H1 (cell line): ENCODE measurements around the gene ZNF398. TPM values are rescaled to one million over a fixed set of nuclear protein-coding genes. Genes with fewer than 3 reads are reported as not detected.

ENCODE experiments used
- CTCF ChIA-PET: fragments of 300-600 bp; sonication (Branson Sonifier 250); formaldehyde crosslinking; loops from one replicate; lab custom pipeline; 2021; ENCODE audit not compliant: partially characterized antibody; lab: Charles Lee
- POLR2A ChIA-PET: fragments of 300-600 bp; sonication (Branson Sonifier 250); formaldehyde crosslinking; loops from one replicate; lab custom pipeline; 2021; ENCODE audit warnings: inconsistent platforms; ENCODE audit not compliant: partially characterized antibody; lab: Charles Lee
- DNase-seq, 2 experiments: peaks; one replicate each; pipeline versions ENCODE4 v3.0.0 to v3.0.0-alpha.2; 2010 to 2022; ENCODE audit warnings: low spot score in 2 of 2, low read depth in 1 of 2, mixed read lengths in 1 of 2
- FAIRE-seq: peaks from 2 replicates; lab custom pipeline; 2011; peaks lifted over from hg19 to GRCh38; lab: Jason Lieb, UNC
- H2AFZ ChIP-seq: 2 replicates; pipeline ENCODE4 v1.8.1; 2012; ENCODE audit warnings: low read length, inconsistent platforms
- H2AK5ac ChIP-seq: 2 replicates; pipeline ENCODE4 v1.6.1; 2013; ENCODE audit warnings: low read depth, low read length
- H2BK120ac ChIP-seq: replicated peaks from 2 replicates; pipeline ENCODE3; 2013; ENCODE audit warnings: low read depth, low read length, inconsistent platforms
- H2BK12ac ChIP-seq: 2 replicates; pipeline ENCODE4 v1.6.1; 2013; ENCODE audit warnings: low read depth, low read length
- H2BK15ac ChIP-seq: 2 replicates; pipeline ENCODE4 v1.6.1; 2013; ENCODE audit warnings: low read length
- H2BK20ac ChIP-seq: 2 replicates; pipeline ENCODE4 v1.6.1; 2013; ENCODE audit warnings: low read length
- H2BK5ac ChIP-seq: 2 replicates; pipeline ENCODE4 v1.6.1; 2013; ENCODE audit warnings: low read depth, low read length
- H3K14ac ChIP-seq: 2 replicates; pipeline ENCODE4 v1.6.1; 2013; ENCODE audit warnings: inconsistent platforms; ENCODE audit not compliant: insufficient read length
- H3K18ac ChIP-seq: 2 replicates; pipeline ENCODE4 v1.6.1; 2013; ENCODE audit warnings: low read length; ENCODE audit errors: extremely low read depth
- H3K23ac ChIP-seq: 2 replicates; pipeline ENCODE4 v1.6.1; 2013; ENCODE audit warnings: inconsistent platforms; ENCODE audit not compliant: insufficient read length
- H3K23me2 ChIP-seq: 2 replicates; pipeline ENCODE4 v1.6.1; 2013; ENCODE audit warnings: low read depth, low read length
- H3K27ac ChIP-seq: 2 replicates; pipeline ENCODE4 v1.6.1; 2011; ENCODE audit warnings: low read depth, low read length, inconsistent platforms
- H3K27me3 ChIP-seq, 4 experiments: replicated peaks in 1 of 4; 1 replicate in 1 of 4; 2 replicates in 3 of 4; pipeline versions ENCODE4 v1.6.1 to v1.8.1; 2011 to 2013; ENCODE audit warnings: low read length in 3 of 4, mild to moderate bottlenecking in 3 of 4, inconsistent platforms in 2 of 4, mixed read lengths in 2 of 4, moderate library complexity in 1 of 4; ENCODE audit not compliant: control insufficient read depth in 3 of 4, insufficient read depth in 3 of 4; ENCODE audit errors: extremely low read depth in 1 of 4
- H3K36me3 ChIP-seq, 4 experiments: 2 replicates each; pipeline versions ENCODE4 v1.6.1 to v1.8.1; 2011 to 2013; ENCODE audit warnings: mild to moderate bottlenecking in 4 of 4, low read length in 3 of 4, moderate library complexity in 2 of 4, control low read depth in 1 of 4, inconsistent platforms in 1 of 4; ENCODE audit not compliant: insufficient read depth in 4 of 4, control insufficient read depth in 2 of 4
- H3K4ac ChIP-seq: replicated peaks from 2 replicates; pipeline ENCODE3; 2013; ENCODE audit warnings: low read length, low read depth, mixed read lengths, inconsistent platforms; ENCODE audit not compliant: insufficient read length
- H3K4me1 ChIP-seq, 4 experiments: replicated peaks in 1 of 4; 1 replicate in 1 of 4; 2 replicates in 3 of 4; pipeline versions ENCODE4 v1.6.1 to v1.8.1; 2011 to 2013; ENCODE audit warnings: low read length in 3 of 4, inconsistent platforms in 2 of 4, mixed read lengths in 1 of 4; ENCODE audit not compliant: insufficient read depth in 4 of 4, control insufficient read depth in 3 of 4
- H3K4me2 ChIP-seq, 2 experiments: 2 replicates each; pipeline versions ENCODE4 v1.6.1 to v1.8.1; 2011 to 2013; ENCODE audit warnings: low read depth in 2 of 2, low read length in 2 of 2, control low read depth in 1 of 2, inconsistent platforms in 1 of 2, mild to moderate bottlenecking in 1 of 2; ENCODE audit not compliant: insufficient read depth in 1 of 2
- H3K4me3 ChIP-seq, 4 experiments: fragments of 200-600, 300-600 bp in 1 of 4; sonication (generic), shearing (Covaris generic), sonication (Bioruptor Twin) in 1 of 4; 2 replicates each; pipeline versions ENCODE4 v1.5.1 to v1.8.1; 2011 to 2016; ENCODE audit warnings: low read length in 4 of 4, low read depth in 3 of 4, control low read depth in 2 of 4, inconsistent platforms in 2 of 4, mild to moderate bottlenecking in 2 of 4, mixed read lengths in 1 of 4, moderate library complexity in 1 of 4; ENCODE audit not compliant: insufficient read depth in 2 of 4; ENCODE audit errors: extremely low read depth in 1 of 4
- H3K56ac ChIP-seq: replicated peaks from 2 replicates; pipeline ENCODE3; 2013; ENCODE audit warnings: low read depth, mild to moderate bottlenecking, mixed read lengths, low read length, inconsistent platforms; ENCODE audit not compliant: insufficient read length
- H3K79me1 ChIP-seq: 2 replicates; pipeline ENCODE4 v1.6.1; 2013; ENCODE audit warnings: low read depth, low read length, control low read depth
- H3K79me2 ChIP-seq, 2 experiments: 2 replicates each; pipeline versions ENCODE4 v1.6.1 to v1.8.1; 2012 to 2013; ENCODE audit warnings: low read length in 2 of 2, mild to moderate bottlenecking in 2 of 2, inconsistent platforms in 1 of 2; ENCODE audit not compliant: insufficient read depth in 2 of 2, control insufficient read depth in 1 of 2
- H3K9ac ChIP-seq, 4 experiments: replicated peaks in 1 of 4; 1 replicate in 1 of 4; 2 replicates in 3 of 4; pipeline versions ENCODE4 v1.6.1 to v1.8.1; 2011 to 2013; ENCODE audit warnings: low read depth in 3 of 4, low read length in 3 of 4, control low read depth in 2 of 4, mild to moderate bottlenecking in 2 of 4, moderate library complexity in 2 of 4, inconsistent platforms in 1 of 4; ENCODE audit errors: extremely low read depth in 1 of 4
- H3K9me3 ChIP-seq, 2 experiments: 2 replicates each; pipeline versions ENCODE4 v1.6.1 to v1.8.1; 2012 to 2013; ENCODE audit warnings: mild to moderate bottlenecking in 2 of 2, moderate library complexity in 2 of 2, control low read depth in 1 of 2, inconsistent platforms in 1 of 2, low read depth in 1 of 2, low read length in 1 of 2, mixed read lengths in 1 of 2; ENCODE audit not compliant: insufficient read depth in 2 of 2
- H4K20me1 ChIP-seq, 2 experiments: replicated peaks in 1 of 2; 2 replicates each; pipeline versions ENCODE3 to v1.8.1; 2011 to 2013; ENCODE audit warnings: inconsistent platforms in 2 of 2, low read length in 2 of 2, mild to moderate bottlenecking in 1 of 2; ENCODE audit not compliant: insufficient read depth in 2 of 2, control insufficient read depth in 1 of 2
- H4K5ac ChIP-seq: 2 replicates; pipeline ENCODE4 v1.6.1; 2013; ENCODE audit warnings: low read length, low read depth, mixed read lengths, inconsistent platforms; ENCODE audit not compliant: insufficient read length
- H4K8ac ChIP-seq: 2 replicates; pipeline ENCODE4 v1.8.0; 2013; ENCODE audit warnings: mild to moderate bottlenecking, moderate library complexity, low read length, inconsistent platforms; ENCODE audit not compliant: insufficient read depth; ENCODE audit errors: extremely low read depth
- H4K91ac ChIP-seq: replicated peaks from 2 replicates; pipeline ENCODE3; 2013; ENCODE audit warnings: low read length, mixed read lengths, inconsistent platforms; ENCODE audit not compliant: insufficient read length
- BACH1 ChIP-seq: IDR thresholded peaks from 2 replicates; pipeline ENCODE4 v1.6.1; 2012; ENCODE audit warnings: low read length, improper control_type of control experiment
- BCL11A ChIP-seq, 2 experiments: IDR thresholded peaks; one replicate each; pipeline ENCODE4 v1.6.1; 2011; ENCODE audit warnings: low read depth in 2 of 2, low read length in 2 of 2, mild to moderate bottlenecking in 2 of 2
- CTBP2 ChIP-seq: IDR thresholded peaks from 2 replicates; pipeline ENCODE4 v1.7.0; 2011; ENCODE audit warnings: borderline replicate concordance, mild to moderate bottlenecking, moderate library complexity, mixed read lengths, low read length; ENCODE audit not compliant: insufficient read depth, insufficient read length
- EP300 ChIP-seq, 2 experiments: IDR thresholded peaks; 1 replicate in 1 of 2; 2 replicates in 1 of 2; pipeline ENCODE4 v1.6.1; 2011 to 2012; ENCODE audit warnings: low read depth in 2 of 2, low read length in 2 of 2, mild to moderate bottlenecking in 2 of 2, borderline replicate concordance in 1 of 2, inconsistent platforms in 1 of 2, moderate library complexity in 1 of 2
- HDAC6 ChIP-seq: IDR thresholded peaks from one replicate; pipeline ENCODE4 v1.7.1; 2012; ENCODE audit warnings: low read depth, mild to moderate bottlenecking, inconsistent platforms, low read length, moderate library complexity
- POLR2AphosphoS5 ChIP-seq: IDR thresholded peaks from 2 replicates; pipeline ENCODE4 v1.6.1; 2011; ENCODE audit warnings: low read depth, low read length
- SP1 ChIP-seq: IDR thresholded peaks from 2 replicates; pipeline ENCODE4 v1.6.1; 2011; ENCODE audit warnings: low read depth, low read length
- TAF1 ChIP-seq: IDR thresholded peaks from 2 replicates; pipeline ENCODE4 v1.6.1; 2011; ENCODE audit warnings: mild to moderate bottlenecking, low read depth, low read length
- TBP ChIP-seq: IDR thresholded peaks from 2 replicates; pipeline ENCODE4 v1.6.1; 2011; ENCODE audit warnings: low read depth, low read length, improper control_type of control experiment
- TEAD4 ChIP-seq: IDR thresholded peaks from 2 replicates; pipeline ENCODE4 v1.6.1; 2012; ENCODE audit warnings: low read depth, low read length, inconsistent platforms, mixed read lengths
- ZNF274 ChIP-seq: IDR thresholded peaks from 2 replicates; pipeline ENCODE4 v1.7.0; 2012; ENCODE audit warnings: low read length, borderline replicate concordance; ENCODE audit errors: extremely low read depth
- WGBS, 2 experiments: shearing (Covaris generic) in 1 of 2; methylation state at CpG; one replicate each; pipeline versions ENCODE4 v1.1.6 to v1.1.7; 2013 to 2015; ENCODE audit warnings: low lambda C conversion rate in 2 of 2, mixed read lengths in 2 of 2, inconsistent platforms in 1 of 2, low coverage in 1 of 2, missing lambda C conversion rate in 1 of 2; ENCODE audit not compliant: insufficient replicate concordance in 2 of 2, insufficient coverage in 1 of 2, insufficient read length in 1 of 2; ENCODE audit errors: extremely low coverage in 1 of 2, missing lambda C conversion rate in 1 of 2; 5-methylcytosine and 5-hydroxymethylcytosine counted together
- polyA plus RNA-seq, 7 experiments: library from polyadenylated mRNA; depleted of rRNA in 3 of 7; stranded (reverse) in 5 of 7; unstranded in 2 of 7; fragments of >200 nt in 5 of 7; fragments of 200-250 nt in 2 of 7; gene quantifications; 1 replicate in 5 of 7; 2 replicates in 1 of 7; 4 replicates in 1 of 7; pipeline versions ENCODE4 v1.2.1 to v1.2.3, GENCODE V29; 2011 to 2013; ENCODE audit warnings: missing spikeins in 2 of 7, mixed read lengths in 2 of 7
- total RNA-seq: library from RNA; stranded (reverse); fragmentation: NEBNext Ultra II Directional; extraction: Animal tissue kit (Norgen Biotek cat#: 25700); gene quantifications from 2 replicates; pipeline ENCODE4 v1.2.1, GENCODE V29; 2021

ZNF398 gene
- total and polyA plus RNA-seq, 2 of the 8 experiments (the other 6 are each of a cell fraction or from before 2014, with no cell fraction given) = 52.7 to 63.5 TPM

- Histone ChIP-seq H3K18ac (peak overlapping the region; percentile 98), H3K27ac (peak overlapping the region; percentile 92), H3K79me2 (peaks cover 21 to 34% of the 10 kb centered on the region in 2 experiments), H2AK5ac (peak overlapping the region; percentile 72; the same call in 1 of the 2 replicates), H3K4me1 (peaks cover 13 to 24% (median 18%) of the 10 kb centered on the region in 4 experiments; a peak in 6 of 7 replicates), H3K4me2 (peak overlapping the region; percentile 81 to 97), H3K23ac (no peak overlapping the region), H4K91ac (peak overlapping the region; percentile 92), H4K20me1 (peaks cover 0 to 2% of the 10 kb centered on the region in 2 experiments), H3K23me2 (peaks cover 4% of the 10 kb centered on the region; the same call in 1 of the 2 replicates), H3K4me3 (peak overlapping the region; percentile 6 to 91 (median 44); a peak in 4 of 8 replicates), H2BK5ac (peak overlapping the region; percentile 95), H3K79me1 (no peaks in the 10 kb centered on the region), H3K27me3 (no peaks in the 10 kb centered on the region), H2BK120ac (peak overlapping the region; percentile 99), H3K56ac (peak overlapping the region; percentile 60), H3K9me3 (no peaks in the 10 kb centered on the region), H3K4ac (peak overlapping the region; percentile 97), H3K14ac (no peak overlapping the region), H3K9ac (peak overlapping the region in 3 of 4 experiments; percentile 51 to 58 (median 56); a peak in 5 of 7 replicates), H2BK20ac (no peak overlapping the region), H2AFZ (no peak overlapping the region), H3K36me3 (no peaks in the 10 kb centered on the region), H4K8ac (no peak overlapping the region), H2BK15ac (no peak overlapping the region), H4K5ac (peak overlapping the region; percentile 98), H2BK12ac (peak overlapping the region; percentile 78; the same call in 1 of the 2 replicates)
- WGBS, 2 experiments = 6% methylated on average over 8 of the region's 8 CpGs; no CpG with 5 or more reads in 1 of the 2 experiments
- DNase-seq (peak in 1 of 2 experiments; percentile 88), FAIRE-seq (peak; percentile 76)
- POLR2A ChIA-PET = interaction anchor here (0.7 to 9.2 kb wide), 7 partner anchors 8 to 80 kb away, joined by 3 to 142 read pairs (median 9); partner anchors contain the start of gene ZNF425
- CTCF ChIA-PET = interaction anchor here (2.4 to 7.2 kb wide), 6 partner anchors 10 to 80 kb away, joined by 15 to 84 read pairs (median 18); partner anchors contain the start of gene ZNF425
- TF ChIP-seq BCL11A (IDR thresholded peaks at IDR 0.05; ENCODE audit: low read depth in 2 of 2, low read length in 2 of 2) (no peak), TBP (peak; percentile 69), BACH1 (no peak), ZNF274 (no peak), TAF1 (peak; percentile 66; the same call in 1 of the 2 replicates), EP300 (IDR thresholded peaks at IDR 0.05; ENCODE audit: borderline replicate concordance in 1 of 2, low read depth in 2 of 2, low read length in 2 of 2) (peak in 1 of 2 experiments; percentile 51; a peak in 1 of 3 replicates), SP1 (peak; percentile 55), HDAC6 (no peak), CTBP2 (no peak), POLR2AphosphoS5 (peak; percentile 76), TEAD4 (peak; percentile 62)
Measured at GRCh38 chr7:149145031-149145845, 2.0 kb upstream of the ZNF398 start.
